A204.1 (cell line): ENCODE measurements around the gene DRD4.
"Not testable (repeated sequence)": the region's sequence is repeated elsewhere in the genome, so short reads cannot be mapped to it uniquely, and the experiment has no call there.

Source experiments
- FAIRE-seq: peaks from 2 replicates; lab custom pipeline; 2012; peaks lifted over from hg19 to GRCh38; lab: Jason Lieb, UNC

DRD4 gene

GRCh38 chr11:680476-680875, 43.4 kb downstream of the DRD4 start:
- FAIRE-seq, result no peak

DNA sequence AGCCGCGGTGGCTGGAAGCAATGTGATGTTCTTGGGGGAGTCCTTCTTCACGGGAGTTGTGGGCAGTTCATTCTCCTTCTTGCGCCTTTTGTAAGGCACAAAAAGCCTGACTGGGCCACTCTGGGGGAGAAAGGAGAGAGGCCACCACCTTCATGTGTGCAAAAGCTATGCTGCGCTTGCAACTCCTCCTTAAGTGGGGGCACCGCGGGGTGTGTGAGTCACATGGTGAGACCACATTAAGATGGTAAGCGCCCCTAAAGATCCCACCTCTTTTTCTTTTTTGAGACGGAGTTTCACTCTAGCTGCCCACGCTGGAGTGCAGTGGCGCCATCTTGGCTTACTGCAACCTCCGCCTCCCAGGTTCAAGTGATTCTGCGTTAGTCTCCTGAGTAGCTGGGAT, 43.9 kb downstream of the DRD4 start:
- no peak for FAIRE-seq

GRCh38 chr11:686451-687243, 49.6 kb downstream of the DRD4 start:
- FAIRE-seq, result no peak

- no peak for FAIRE-seq
Measured at GRCh38 chr11:687751-688150, 50.7 kb downstream of the DRD4 start.

DNA sequence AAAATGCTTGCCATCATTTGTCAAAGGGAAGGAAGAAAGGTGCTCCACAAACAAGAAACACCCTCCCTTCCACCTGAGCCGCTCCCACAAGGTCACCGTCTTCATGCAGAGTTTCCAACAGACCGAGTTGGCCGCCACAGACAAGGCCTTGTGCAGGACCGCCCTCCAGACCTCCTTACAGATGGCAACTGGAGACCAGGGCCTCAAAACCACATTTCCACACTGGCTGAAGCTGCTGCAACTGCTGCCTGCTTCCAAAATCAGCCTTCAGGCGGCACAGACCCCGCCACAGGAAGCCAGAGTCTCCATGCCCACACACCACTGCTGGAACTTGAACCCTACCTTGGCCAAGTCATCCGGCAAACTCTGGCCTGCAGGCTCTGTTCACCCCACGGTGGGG, 51.6 kb downstream of the DRD4 start:
- no peak for FAIRE-seq

DNA sequence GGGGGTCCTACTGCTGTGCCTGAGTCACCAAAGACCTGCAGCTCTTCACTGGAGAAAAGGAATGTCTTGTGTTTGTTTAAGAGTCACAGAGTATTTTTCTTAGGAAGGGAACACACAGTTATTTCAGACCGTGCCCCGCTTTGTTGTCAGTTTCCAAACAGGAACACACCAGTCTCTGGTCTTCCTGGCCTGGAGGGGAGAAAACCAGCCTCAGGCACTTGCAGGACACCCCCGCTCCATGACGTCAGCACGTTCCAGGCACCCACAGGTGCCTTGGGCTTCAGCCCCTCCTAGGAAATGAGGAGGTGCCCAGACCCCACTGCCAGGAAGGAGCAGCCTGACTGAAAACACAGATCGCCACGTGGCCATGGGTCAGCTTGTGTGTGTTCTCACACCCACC, 52.6 kb downstream of the DRD4 start:
- no peak for FAIRE-seq

GRCh38 chr11:690244-690643, 53.2 kb downstream of the DRD4 start:
- not testable (repeated sequence) for FAIRE-seq
